ENCODE measurements around the gene SSRP1.

SSRP1 gene

DNA sequence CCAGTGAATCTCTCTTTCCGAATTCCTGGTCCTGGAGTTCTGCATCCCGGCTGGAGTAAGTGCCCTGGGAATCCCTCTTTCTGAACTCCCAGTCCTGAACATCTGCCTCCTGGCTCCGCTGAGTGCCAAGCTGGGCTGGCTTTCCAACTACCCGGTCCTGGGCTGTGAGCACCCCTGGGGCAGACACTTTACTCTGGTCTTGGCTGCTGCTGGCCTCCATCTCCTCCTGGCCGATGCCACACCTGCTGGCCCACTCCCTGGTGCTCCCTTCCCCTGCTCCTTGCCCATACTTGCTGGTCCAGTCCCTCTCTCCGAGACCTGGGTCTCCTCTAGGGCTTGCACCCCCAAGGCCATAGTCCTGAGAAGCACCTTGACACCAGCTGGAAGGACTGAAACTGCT is 25.6 kb downstream of the SSRP1 start:
- Histone ChIP-seq H3K4me1 (ENCODE audit: insufficient read depth, low read length) (peaks cover 33% of the 10 kb centered on the region), H3K9me3 (ENCODE audit: control insufficient read depth, insufficient read depth, low read length) (no peaks in the 10 kb centered on the region), H3K9ac (ENCODE audit: low read depth, low read length) (no peak overlapping the region), H3K36me3 (ENCODE audit: insufficient read depth, low read length) (peaks cover 19% of the 10 kb centered on the region; the same call in 1 of the 2 replicates)

DNA sequence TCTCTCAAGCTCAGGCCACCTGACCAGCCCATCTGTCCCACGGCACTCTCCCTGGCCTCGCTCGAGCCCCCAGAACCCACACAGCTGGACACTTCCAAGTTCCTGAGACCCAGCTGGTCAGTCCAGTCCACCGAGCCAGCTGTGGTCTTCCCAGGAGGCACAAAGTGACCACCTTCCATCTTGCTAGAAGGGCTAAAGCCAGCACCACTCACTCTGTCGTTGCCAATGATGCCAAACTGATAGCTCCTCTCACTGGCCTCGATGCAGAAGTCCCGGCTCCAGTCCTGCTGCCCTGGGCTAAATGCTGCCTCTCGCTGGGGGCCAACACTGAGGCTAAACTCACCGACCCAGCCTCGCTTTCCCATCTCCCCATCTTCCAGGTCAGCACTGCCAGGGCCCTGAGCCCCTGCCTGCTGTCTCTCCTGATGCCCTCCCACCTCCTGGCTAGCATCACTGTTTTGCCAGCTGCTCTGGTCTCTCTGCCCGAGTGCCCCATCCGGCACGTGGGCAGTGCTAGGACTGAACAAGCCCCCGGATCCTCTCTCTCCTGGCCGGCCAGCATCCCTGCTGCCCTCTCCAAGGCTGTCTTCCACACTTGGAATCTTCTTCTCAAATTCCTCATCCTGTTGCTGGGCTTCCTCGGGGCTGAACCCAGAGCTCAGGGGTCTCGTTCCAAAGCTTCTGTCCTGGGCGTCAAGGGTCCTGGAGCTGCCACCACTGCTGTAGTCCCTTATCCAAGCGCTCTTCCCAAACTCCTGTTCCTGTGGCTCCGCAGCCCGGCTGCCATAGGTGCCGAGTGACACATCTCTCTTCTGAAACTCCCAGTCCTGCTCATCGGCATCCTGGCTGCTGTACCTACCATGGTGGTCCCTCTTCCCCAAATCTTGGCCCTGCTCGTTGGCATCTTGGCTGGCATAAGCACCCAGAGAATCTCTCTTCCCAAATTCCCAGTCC is 26.3 kb downstream of the SSRP1 start:
- Histone ChIP-seq H3K9me3 (ENCODE audit: control insufficient read depth, insufficient read depth, low read length) (no peaks in the 10 kb centered on the region), H3K36me3 (ENCODE audit: insufficient read depth, low read length) (peaks cover 19% of the 10 kb centered on the region; the same call in 1 of the 2 replicates), H3K4me1 (ENCODE audit: insufficient read depth, low read length) (peaks cover 26% of the 10 kb centered on the region), H3K9ac (ENCODE audit: low read depth, low read length) (no peak overlapping the region)

DNA sequence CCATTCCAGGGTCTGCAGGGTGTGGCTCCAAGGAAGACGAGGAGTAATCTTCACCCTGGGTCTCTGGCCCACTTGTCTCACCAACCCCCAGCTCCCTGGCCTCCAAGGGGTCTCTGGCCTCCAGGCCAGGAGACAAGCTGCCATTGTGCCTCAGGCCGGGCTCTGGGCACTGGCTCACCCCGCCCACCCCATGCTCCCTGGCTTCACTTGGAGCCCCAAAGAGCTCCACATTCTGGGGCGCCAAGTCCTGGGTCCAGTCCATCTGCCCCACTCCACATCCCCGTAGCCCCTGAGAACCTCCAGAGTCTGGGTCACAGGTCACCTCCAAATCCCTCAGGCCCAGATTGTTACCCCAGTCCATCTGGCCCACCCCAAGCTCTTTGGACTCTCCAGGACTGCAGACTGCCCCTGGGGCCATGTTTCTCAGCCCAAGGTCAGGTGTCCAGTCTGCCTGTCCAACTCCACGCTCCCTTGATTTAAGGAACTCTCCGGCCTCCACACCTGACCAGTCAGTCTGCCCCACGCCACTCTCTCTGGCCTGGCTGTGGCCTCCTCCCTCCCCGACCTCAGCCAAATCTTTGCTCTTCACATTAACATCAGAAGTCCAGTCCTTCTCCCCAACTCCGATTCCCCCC is 27.1 kb downstream of the SSRP1 start:
- H3K9ac ChIP-seq (ENCODE audit: low read depth, low read length) = no peak overlapping the region
- H3K36me3 ChIP-seq (ENCODE audit: insufficient read depth, low read length) = peaks cover 15% of the 10 kb centered on the region; the same call in 1 of the 2 replicates
- H3K4me1 ChIP-seq (ENCODE audit: insufficient read depth, low read length) = peaks cover 19% of the 10 kb centered on the region
- no peaks in the 10 kb centered on the region for H3K9me3 ChIP-seq (ENCODE audit: control insufficient read depth, insufficient read depth, low read length)

DNA sequence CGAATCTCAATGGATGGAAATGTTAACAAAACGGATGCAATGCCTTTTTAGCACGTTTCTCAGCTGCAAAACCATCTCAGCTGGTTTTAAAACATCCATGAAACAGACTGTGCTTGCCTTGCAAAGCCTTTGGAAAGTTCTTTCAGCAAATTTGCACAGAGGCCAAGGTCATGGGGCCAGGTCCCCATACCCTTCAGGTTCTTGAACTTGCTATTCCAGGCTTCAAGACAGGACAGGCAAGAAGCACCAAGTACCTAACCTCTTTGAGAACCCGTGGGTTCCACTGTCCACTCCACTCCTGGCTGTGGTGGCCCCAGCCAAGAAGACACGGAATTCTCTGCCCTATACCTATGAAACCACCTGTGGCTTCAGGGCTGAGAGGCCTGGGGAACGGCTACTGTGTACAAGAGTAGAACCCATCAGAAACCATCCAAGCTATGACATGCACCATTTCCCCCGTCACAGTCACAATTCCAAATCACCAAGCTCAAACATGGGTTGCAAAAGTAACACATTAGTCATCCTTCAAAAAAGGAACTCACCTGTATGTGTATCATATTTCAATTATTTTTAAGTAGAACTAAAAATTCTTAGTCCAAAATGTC is 27.9 kb downstream of the SSRP1 start:
- H3K4me1 ChIP-seq (ENCODE audit: insufficient read depth, low read length) = peaks cover 19% of the 10 kb centered on the region

DNA sequence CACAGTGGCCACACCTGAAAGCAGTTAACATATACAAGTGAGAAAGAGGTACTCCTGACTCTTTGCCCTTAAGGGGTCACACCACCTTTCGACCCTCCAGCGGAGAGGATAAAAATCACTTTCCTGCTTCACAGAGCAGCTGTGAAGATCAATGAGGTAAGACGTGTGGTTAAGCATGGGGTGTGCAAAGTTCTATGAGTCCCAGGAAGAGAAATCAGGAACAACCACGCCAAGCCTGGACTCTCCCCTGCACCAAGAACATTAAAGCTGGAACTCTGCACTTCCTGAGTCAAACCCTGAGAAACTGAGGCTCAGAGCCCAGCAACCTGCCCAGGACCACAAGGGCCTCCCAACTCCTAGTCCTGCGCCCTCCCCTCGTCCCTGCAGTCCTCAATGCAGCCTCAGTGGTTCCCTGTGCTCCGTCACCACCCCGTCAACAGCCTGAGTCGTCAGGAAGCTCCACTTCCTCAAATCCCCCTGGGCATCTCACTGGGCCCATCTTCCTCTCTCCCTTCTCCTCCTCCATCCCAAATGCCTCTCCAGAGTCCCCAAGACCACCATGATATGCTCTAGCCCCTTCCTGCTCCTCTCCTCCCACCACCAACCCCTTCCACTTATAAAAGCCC is 28.6 kb downstream of the SSRP1 start:
- H3K36me3 ChIP-seq (ENCODE audit: insufficient read depth, low read length) = peaks cover 15% of the 10 kb centered on the region; the same call in 1 of the 2 replicates
- H3K9ac ChIP-seq (ENCODE audit: low read depth, low read length) = no peak overlapping the region
- H3K9me3 ChIP-seq (ENCODE audit: control insufficient read depth, insufficient read depth, low read length) = no peaks in the 10 kb centered on the region
- H3K4me1 ChIP-seq (ENCODE audit: insufficient read depth, low read length) = peaks cover 16% of the 10 kb centered on the region

More for the DNA sequence above, 27.9 kb downstream of the SSRP1 start:
- Histone ChIP-seq H3K9ac (ENCODE audit: low read depth, low read length) (no peak overlapping the region), H3K9me3 (ENCODE audit: control insufficient read depth, insufficient read depth, low read length) (no peaks in the 10 kb centered on the region), H3K36me3 (ENCODE audit: insufficient read depth, low read length) (peaks cover 15% of the 10 kb centered on the region; the same call in 1 of the 2 replicates)

DNA sequence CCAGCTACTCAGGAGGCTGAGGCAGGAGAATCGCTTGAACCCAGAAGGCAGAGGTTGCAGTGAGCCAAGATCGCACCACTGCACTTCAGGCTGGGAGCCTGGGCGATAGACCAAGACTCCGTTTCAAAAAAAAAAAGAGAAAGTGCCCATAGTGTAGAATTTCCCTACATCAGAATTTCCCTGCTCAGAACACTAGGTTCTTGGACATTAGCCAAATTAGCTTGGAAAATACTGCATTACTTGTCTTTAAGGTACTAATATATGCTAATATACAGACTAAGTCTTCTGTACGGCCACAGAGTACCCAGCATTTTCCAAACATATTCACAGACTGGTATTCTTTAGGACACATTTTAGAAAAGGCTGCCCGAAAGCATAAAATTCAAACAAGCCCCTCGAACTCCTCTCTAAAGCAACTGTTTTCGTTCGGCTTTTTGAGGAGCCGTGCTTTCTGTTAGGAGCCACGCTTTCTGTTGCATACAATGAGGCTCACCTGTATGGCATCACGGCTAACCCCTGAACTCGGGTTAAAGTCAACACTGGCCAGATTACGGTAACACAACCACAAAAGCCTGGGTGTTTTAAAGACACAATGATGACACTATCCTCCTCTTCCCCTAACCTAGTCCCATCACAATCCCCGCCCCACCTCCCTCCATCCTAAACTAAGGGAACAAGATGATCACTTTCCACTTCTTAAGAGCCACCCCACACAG is 29.4 kb downstream of the SSRP1 start:
- Histone ChIP-seq H3K4me1 (ENCODE audit: insufficient read depth, low read length) (peaks cover 11% of the 10 kb centered on the region; the same call in 1 of the 2 replicates), H3K9me3 (ENCODE audit: control insufficient read depth, insufficient read depth, low read length) (no peaks in the 10 kb centered on the region), H3K9ac (ENCODE audit: low read depth, low read length) (no peak overlapping the region), H3K36me3 (ENCODE audit: insufficient read depth, low read length) (peaks cover 22% of the 10 kb centered on the region)

DNA sequence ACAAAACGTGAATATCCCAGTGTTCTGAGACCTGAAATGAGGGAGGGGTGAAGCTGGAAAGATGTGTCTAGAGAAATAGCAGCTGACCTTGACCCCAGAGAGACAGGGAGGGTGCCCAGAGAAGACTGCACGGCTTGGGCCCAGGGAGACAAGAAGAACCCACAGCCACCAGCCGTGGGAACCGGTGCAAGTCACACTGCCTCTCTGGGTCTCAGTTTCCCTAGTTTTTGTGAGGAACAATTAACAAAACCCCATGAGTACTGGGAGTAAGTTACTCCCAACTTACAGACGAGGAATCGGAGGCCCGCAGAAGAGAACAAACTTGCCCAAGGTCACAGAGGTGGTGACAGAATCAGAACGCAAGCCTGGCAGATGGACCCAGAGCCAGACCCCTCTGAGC is 30.2 kb downstream of the SSRP1 start:
- Histone ChIP-seq H3K9ac (ENCODE audit: low read depth, low read length) (no peak overlapping the region), H3K36me3 (ENCODE audit: insufficient read depth, low read length) (peaks cover 30% of the 10 kb centered on the region), H3K9me3 (ENCODE audit: control insufficient read depth, insufficient read depth, low read length) (no peaks in the 10 kb centered on the region), H3K4me1 (ENCODE audit: insufficient read depth, low read length) (peaks cover 9% of the 10 kb centered on the region; the same call in 1 of the 2 replicates)

DNA sequence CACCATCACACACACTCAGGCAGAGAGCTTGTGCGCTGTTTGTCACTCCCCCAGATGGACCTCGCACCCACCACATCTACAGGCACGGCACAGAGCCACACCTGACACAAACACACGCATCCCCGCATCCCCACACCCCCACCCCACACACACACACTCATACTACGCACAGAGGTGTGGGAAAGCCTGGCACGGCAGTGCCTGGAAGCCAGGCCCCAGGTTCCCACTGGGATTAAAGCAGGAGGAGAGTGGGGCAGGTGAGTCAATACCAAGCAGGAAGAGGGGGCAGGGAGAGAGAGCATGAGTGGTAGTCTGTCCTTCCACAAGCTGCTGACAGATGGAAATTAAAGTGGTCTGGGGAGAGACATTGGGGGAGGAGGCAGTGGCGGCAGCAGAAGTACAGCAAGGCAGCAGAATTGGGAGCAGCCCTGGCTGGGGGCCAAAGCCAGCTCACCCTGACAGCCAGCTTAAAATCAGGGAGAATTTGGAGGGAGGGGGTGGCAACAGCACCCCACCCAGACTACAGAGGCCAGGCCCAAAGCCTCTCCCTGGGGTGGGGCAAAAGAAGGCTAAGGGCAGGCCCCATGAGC is 31.6 kb downstream of the SSRP1 start:
- no peaks in the 10 kb centered on the region for H3K9me3 ChIP-seq (ENCODE audit: control insufficient read depth, insufficient read depth, low read length)
- H3K4me1 ChIP-seq (ENCODE audit: insufficient read depth, low read length) = peaks cover 6% of the 10 kb centered on the region; the same call in 1 of the 2 replicates
- H3K9ac ChIP-seq (ENCODE audit: low read depth, low read length) = no peak overlapping the region
- peaks cover 33% of the 10 kb centered on the region for H3K36me3 ChIP-seq (ENCODE audit: insufficient read depth, low read length)

DNA sequence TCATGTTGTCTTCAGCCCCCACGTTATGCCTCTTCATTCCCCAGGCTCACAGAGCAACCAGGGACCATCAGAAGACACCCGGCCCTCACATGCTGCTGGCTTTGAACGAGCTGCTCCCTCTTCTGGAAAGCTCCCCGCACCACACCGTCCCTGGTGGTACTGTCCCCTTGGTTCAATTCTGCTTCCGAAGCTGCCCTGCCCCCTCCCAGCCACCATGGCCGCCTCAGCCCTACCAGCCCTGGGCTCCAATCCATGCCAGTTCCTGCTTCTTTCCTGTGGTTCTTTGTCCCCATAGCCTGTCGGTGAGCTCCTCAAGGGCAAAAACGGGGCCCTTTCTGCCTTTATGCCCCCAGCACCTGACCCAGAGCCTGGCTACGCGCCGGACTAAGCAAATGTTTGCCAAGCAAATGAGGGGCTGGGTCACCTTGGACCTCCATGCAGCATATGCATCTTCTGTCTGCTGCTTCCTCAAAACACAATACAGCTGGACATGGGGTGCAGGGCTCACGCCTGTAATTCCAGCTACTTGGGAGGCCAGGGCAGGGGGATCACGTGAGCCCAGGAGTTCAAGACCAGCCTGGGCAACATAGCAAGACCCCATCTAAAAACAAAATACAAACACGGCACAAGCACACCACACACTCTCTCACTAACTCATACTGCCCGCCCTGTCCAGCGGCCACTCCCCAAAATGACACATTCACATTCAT is 32.3 kb downstream of the SSRP1 start:
- Histone ChIP-seq H3K9me3 (ENCODE audit: control insufficient read depth, insufficient read depth, low read length) (no peaks in the 10 kb centered on the region), H3K4me1 (ENCODE audit: insufficient read depth, low read length) (peaks cover 6% of the 10 kb centered on the region; the same call in 1 of the 2 replicates), H3K9ac (ENCODE audit: low read depth, low read length) (no peak overlapping the region), H3K36me3 (ENCODE audit: insufficient read depth, low read length) (peaks cover 32% of the 10 kb centered on the region)

DNA sequence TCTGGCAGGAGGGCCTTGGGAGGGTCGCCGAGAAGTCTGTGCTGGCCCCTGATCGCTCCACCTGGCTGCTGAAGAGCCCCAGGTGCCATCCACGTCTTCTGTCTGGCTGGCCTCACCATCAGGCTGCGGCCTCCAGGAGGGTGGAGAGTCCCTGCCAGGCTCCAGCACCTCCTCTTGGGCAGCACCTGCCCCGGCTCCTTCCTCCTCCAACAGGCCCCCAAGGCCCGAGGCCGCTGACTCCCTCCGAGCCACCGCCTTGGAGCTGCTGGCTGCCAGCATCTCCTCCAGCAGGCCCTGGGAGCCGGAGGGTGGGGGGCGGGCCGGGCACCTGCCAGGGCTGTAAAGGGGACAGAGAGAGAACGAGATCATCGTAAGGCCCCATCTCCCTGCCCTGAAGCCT is 33.2 kb downstream of the SSRP1 start:
- Histone ChIP-seq H3K36me3 (ENCODE audit: insufficient read depth, low read length) (peaks cover 38% of the 10 kb centered on the region), H3K9ac (ENCODE audit: low read depth, low read length) (no peak overlapping the region)

DNA sequence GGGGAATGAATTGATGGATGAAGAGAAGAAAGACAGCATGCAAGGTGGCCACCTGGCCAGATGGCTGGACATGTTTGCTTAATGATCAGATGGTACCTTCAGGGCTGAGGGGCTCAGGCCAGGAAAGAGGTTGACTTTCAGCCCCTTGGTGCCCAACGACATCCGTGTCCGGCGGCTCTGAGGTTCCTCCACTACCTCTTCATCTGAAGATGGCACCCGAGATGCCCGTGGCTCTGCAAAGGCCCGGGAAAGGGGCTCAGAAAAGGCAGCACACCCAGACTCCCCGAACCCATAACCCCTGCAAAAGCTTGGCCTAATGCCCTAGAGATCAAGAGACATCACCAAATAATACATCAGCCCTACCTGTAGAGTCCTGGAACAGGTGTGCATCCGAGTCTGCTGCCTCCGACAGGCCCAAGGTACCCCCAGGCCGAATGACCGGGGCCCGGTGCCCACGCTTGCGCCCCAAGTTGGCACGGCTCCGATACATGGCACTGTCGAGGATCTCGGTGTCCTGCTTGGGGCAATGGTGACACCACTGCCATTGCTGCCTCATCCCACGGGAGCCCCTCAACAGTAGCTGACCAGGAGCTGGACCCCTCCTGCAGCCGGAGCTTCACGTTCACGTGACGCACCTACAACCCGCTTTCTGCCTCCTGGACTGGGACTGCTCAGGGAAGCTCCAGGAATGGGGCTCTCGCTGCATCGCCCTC is 33.8 kb downstream of the SSRP1 start:
- peaks cover 34% of the 10 kb centered on the region for H3K36me3 ChIP-seq (ENCODE audit: insufficient read depth, low read length)
- peaks cover 2% of the 10 kb centered on the region; the same call in 1 of the 2 replicates for H3K4me1 ChIP-seq (ENCODE audit: insufficient read depth, low read length)
- H3K9me3 ChIP-seq (ENCODE audit: control insufficient read depth, insufficient read depth, low read length) = no peaks in the 10 kb centered on the region
- no peak overlapping the region for H3K9ac ChIP-seq (ENCODE audit: low read depth, low read length)

More for the DNA sequence above, 33.2 kb downstream of the SSRP1 start:
- H3K4me1 ChIP-seq (ENCODE audit: insufficient read depth, low read length) = peaks cover 6% of the 10 kb centered on the region; the same call in 1 of the 2 replicates
- no peaks in the 10 kb centered on the region for H3K9me3 ChIP-seq (ENCODE audit: control insufficient read depth, insufficient read depth, low read length)

DNA sequence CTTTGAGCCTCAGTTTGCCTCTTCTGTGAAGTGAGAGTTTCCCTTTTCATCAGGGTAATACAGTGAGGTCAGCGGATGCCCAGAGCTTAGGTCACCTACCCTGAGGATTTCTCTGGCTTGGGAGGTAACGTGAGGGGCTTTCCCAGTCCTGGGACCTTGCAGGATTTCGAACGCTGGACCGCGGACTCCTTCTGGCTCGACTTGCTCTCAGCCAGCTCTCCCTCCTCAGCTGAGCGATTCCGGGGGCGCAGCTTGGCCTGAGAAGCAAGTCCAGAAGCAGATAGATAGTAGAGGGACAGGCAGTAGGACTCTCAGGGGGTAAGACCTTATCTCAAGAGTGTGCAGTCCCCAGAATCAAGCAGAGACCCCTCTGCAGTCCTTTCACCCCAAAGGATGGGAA is 34.9 kb downstream of the SSRP1 start:
- peaks cover 2% of the 10 kb centered on the region; the same call in 1 of the 2 replicates for H3K4me1 ChIP-seq (ENCODE audit: insufficient read depth, low read length)
- H3K36me3 ChIP-seq (ENCODE audit: insufficient read depth, low read length) = peaks cover 34% of the 10 kb centered on the region
- no peak overlapping the region for H3K9ac ChIP-seq (ENCODE audit: low read depth, low read length)
- H3K9me3 ChIP-seq (ENCODE audit: control insufficient read depth, insufficient read depth, low read length) = no peaks in the 10 kb centered on the region

Measured in ES-I3 (cell line).